Endothelial cell (in vitro differentiated cells): ENCODE measurements around the gene PGM5. TPM values are rescaled to one million over a fixed set of nuclear protein-coding genes. Genes with fewer than 3 reads are reported as not detected.

ENCODE experiments used
- DNase-seq: peaks from one replicate; pipeline ENCODE4 v3.0.0; 2021; ENCODE audit warnings: low spot score
- H3K27ac Mint-ChIP-seq: one replicate; pipeline ENCODE4 v1.8.0; 2021; ENCODE audit warnings: mixed read lengths, inconsistent platforms; ENCODE audit not compliant: unreplicated experiment
- H3K27me3 Mint-ChIP-seq: one replicate; pipeline ENCODE4 v1.8.0; 2021; ENCODE audit warnings: mild to moderate bottlenecking, moderate library complexity, mixed read lengths, inconsistent platforms; ENCODE audit not compliant: unreplicated experiment
- H3K36me3 Mint-ChIP-seq: one replicate; pipeline ENCODE4 v1.8.0; 2021; ENCODE audit warnings: mild to moderate bottlenecking, low read depth, mixed read lengths, inconsistent platforms; ENCODE audit not compliant: unreplicated experiment
- H3K4me1 Mint-ChIP-seq: one replicate; pipeline ENCODE4 v1.8.0; 2021; ENCODE audit warnings: mild to moderate bottlenecking, mixed read lengths, inconsistent platforms; ENCODE audit not compliant: unreplicated experiment
- H3K4me3 Mint-ChIP-seq: one replicate; pipeline ENCODE4 v1.8.0; 2021; ENCODE audit warnings: mild to moderate bottlenecking, mixed read lengths, inconsistent platforms; ENCODE audit not compliant: unreplicated experiment
- H3K9me3 Mint-ChIP-seq: one replicate; pipeline ENCODE4 v1.8.0; 2021; ENCODE audit warnings: mixed read lengths, inconsistent platforms; ENCODE audit not compliant: unreplicated experiment
- total RNA-seq: library from RNA; stranded (reverse); fragmentation: NEBNext Ultra II Directional; extraction: Animal tissue kit (Norgen Biotek cat#: 25700); gene quantifications from one replicate; pipeline ENCODE4 v1.2.1, GENCODE V29; 2021; ENCODE audit not compliant: unreplicated experiment
- TF ChIP-seq, protein P1 (sequence below): fragments of 200-600 bp; sonication (generic); IDR thresholded peaks from one replicate; pipeline ENCODE4 v1.5.0; 2021; ENCODE audit warnings: antibody characterized with exemption; ENCODE audit not compliant: unreplicated experiment

Gene PGM5
- total RNA-seq, 1 donor from 2014 or later = 1.2 TPM

DNA sequence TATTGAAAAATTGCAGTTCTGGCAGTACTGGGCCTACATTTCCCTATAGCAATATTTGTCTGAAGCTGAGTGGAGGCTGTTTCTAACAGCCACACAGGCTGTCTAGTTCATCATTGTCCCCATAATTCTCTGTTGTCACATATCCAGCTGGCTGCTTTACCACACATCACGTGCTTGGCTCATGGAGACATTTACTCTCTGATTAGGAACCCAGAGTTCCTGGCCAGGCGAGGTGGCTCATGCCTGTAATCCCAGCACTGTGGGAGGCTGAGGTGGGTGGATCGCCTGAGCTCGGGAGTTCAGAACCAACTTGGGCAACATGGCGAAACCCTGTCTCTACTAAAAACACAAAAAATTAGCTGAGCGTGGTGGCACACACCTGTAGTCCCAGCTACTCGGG lies 81.4 kb downstream of the PGM5 start:
- DNase-seq = no peak
- no peaks in the 10 kb centered on the region for H3K27me3 Mint-ChIP-seq
- H3K27ac Mint-ChIP-seq = no peak overlapping the region
- TF ChIP-seq, protein P1, sequence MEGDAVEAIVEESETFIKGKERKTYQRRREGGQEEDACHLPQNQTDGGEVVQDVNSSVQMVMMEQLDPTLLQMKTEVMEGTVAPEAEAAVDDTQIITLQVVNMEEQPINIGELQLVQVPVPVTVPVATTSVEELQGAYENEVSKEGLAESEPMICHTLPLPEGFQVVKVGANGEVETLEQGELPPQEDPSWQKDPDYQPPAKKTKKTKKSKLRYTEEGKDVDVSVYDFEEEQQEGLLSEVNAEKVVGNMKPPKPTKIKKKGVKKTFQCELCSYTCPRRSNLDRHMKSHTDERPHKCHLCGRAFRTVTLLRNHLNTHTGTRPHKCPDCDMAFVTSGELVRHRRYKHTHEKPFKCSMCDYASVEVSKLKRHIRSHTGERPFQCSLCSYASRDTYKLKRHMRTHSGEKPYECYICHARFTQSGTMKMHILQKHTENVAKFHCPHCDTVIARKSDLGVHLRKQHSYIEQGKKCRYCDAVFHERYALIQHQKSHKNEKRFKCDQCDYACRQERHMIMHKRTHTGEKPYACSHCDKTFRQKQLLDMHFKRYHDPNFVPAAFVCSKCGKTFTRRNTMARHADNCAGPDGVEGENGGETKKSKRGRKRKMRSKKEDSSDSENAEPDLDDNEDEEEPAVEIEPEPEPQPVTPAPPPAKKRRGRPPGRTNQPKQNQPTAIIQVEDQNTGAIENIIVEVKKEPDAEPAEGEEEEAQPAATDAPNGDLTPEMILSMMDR = no peak
- H3K9me3 Mint-ChIP-seq = no peaks in the 10 kb centered on the region
- no peak overlapping the region for H3K4me3 Mint-ChIP-seq
- no peaks in the 10 kb centered on the region for H3K36me3 Mint-ChIP-seq
- H3K4me1 Mint-ChIP-seq = no peaks in the 10 kb centered on the region

DNA sequence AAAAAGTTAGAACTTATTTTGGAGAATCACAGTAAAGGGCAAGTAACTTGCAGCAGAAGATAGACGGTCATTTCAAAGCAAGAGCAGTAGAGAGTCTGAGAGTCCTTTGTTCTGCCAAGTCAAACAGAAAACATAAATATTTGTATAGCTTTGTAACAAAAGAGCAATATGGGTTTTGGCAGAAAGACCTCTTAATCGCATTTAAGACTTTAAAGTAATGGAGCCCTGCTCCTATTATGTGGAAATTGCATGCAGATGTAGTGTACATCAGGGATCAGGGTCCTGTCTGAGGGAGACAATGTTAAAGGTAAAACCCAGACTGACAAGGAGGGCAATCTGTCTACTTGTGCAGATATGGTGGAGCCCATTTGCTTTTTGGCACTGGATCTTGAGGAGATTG lies 87.2 kb downstream of the PGM5 start:
- H3K4me1 Mint-ChIP-seq = no peaks in the 10 kb centered on the region
- H3K36me3 Mint-ChIP-seq = no peaks in the 10 kb centered on the region
- peaks cover 2% of the 10 kb centered on the region for H3K27me3 Mint-ChIP-seq
- TF ChIP-seq, protein P1 = no peak
- no peak overlapping the region for H3K27ac Mint-ChIP-seq
- H3K4me3 Mint-ChIP-seq = no peak overlapping the region
- H3K9me3 Mint-ChIP-seq = no peaks in the 10 kb centered on the region
- no peak for DNase-seq

DNA sequence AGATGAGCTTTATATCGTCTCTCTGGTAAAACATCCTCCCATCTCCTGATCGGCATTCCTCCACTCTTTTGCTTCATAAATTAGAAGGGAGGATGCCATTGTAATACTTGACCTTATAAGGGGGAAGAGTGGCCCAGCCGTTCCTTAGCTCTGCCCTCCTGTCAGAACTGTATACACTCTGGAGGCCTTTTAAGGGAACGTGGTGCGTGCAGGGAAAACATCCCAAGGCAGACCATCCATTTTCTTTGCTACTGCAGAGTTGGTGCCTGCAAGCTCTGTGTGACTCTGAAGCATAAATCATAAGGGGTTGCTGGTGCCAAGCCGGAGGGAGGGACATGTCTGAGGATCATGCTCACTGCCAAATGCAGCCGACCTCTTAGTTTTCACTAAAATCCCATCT lies 90.4 kb downstream of the PGM5 start:
- Mint-ChIP-seq H3K4me3 (no peak overlapping the region), H3K36me3 (no peaks in the 10 kb centered on the region), H3K27ac (no peak overlapping the region), H3K9me3 (no peaks in the 10 kb centered on the region), H3K27me3 (peaks cover 2% of the 10 kb centered on the region), H3K4me1 (no peaks in the 10 kb centered on the region)
- TF ChIP-seq, protein P1 = no peak
- no peak for DNase-seq

DNA sequence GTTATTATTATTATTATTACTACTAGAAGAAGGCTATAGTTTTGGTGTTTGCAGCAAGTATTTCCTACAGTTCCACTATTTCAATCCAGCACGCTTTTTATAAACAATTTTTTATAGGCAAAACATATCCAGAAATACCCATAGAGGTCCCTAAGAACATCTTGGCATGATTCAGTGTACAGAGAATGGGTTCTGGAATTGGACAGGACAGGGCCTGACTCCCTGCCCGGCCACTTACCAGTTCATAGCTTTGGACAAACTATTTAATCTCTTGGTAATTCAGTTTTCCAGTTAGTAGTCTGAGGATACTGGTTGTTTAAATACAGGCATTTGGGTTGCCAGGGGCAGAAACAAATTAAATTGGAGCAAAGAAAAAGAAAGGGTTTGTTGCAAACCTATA lies 91.2 kb downstream of the PGM5 start:
- H3K4me1 Mint-ChIP-seq = no peaks in the 10 kb centered on the region
- H3K36me3 Mint-ChIP-seq = no peaks in the 10 kb centered on the region
- DNase-seq = no peak
- H3K27ac Mint-ChIP-seq = no peak overlapping the region
- no peaks in the 10 kb centered on the region for H3K9me3 Mint-ChIP-seq
- peaks cover 2% of the 10 kb centered on the region for H3K27me3 Mint-ChIP-seq
- H3K4me3 Mint-ChIP-seq = no peak overlapping the region
- TF ChIP-seq, protein P1 = no peak

DNA sequence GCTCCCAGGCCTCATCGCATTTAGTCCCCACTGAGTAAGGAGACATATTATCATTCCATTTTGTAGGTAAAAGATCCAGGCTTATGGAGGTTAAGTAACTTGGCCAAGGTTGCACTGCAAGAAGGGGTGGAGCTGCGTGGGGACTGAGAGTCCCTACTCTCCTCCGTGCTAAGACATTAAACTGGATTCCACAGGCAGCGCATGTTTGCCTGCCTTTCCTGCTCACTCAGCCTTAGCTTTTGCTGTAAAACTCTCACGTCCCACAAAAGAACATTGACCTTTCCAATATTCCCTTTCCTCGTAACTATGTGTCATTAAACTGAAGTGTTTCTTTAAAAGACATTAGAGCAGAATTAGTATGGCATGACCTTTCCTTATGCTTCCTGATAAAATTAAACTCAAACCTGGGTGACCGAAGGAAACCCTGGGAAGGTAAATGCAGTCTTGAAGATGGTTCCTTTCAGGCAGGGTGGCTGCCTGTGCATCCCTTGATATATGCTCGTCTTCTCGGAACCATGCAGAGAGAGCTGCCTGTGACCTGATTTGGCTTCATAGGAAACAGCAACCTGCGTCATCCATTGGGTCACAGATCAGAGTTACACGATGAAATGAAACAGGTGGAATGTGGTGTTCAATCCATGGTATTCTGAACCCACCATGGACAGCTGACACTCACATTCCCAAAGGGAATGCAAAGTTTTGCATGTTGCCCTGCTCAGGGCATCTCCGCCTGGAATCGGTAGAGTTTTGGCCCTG lies 98.3 kb downstream of the PGM5 start:
- Mint-ChIP-seq H3K4me3 (no peak overlapping the region), H3K27ac (no peak overlapping the region), H3K36me3 (no peaks in the 10 kb centered on the region), H3K27me3 (no peaks in the 10 kb centered on the region), H3K4me1 (no peaks in the 10 kb centered on the region), H3K9me3 (no peaks in the 10 kb centered on the region)
- TF ChIP-seq, protein P1 = no peak
- DNase-seq = no peak
